Tibial artery (tissue), 4 donors: Measurements from ENCODE around the gene METTL18.

Experiments
- DNase-seq, 2 donors: peaks; one replicate each; pipeline ENCODE4 v3.0.0-alpha.2; 2019
- H3K27ac ChIP-seq, 2 donors: fragments of 200-600 bp; sonication (generic) in 1 of 2; 1 replicate in 1 of 2; 2 replicates in 1 of 2; pipeline ENCODE4 v1.5.1; 2018 to 2019; ENCODE audit warnings: mild to moderate bottlenecking in 1 of 2
- H3K27me3 ChIP-seq, 2 donors: fragments of 200-600 bp; sonication (generic) in 1 of 2; one replicate each; pipeline versions ENCODE4 v1.5.1 to v1.6.0; 2016 to 2019
- H3K36me3 ChIP-seq, 3 donors: fragments of 200-600 bp; sonication (generic) in 2 of 3; one replicate each; pipeline ENCODE4 v1.5.1; 2016 to 2019; ENCODE audit warnings: mild to moderate bottlenecking in 2 of 3
- H3K4me1 ChIP-seq, 4 donors: fragments of 200-600 bp; sonication (generic) in 2 of 4; 1 replicate in 3 of 4; 2 replicates in 1 of 4; pipeline ENCODE4 v1.5.1; 2016 to 2019
- H3K4me3 ChIP-seq, 2 donors: fragments of 200-600 bp; sonication (generic) in 1 of 2; 1 replicate in 1 of 2; 2 replicates in 1 of 2; pipeline ENCODE4 v1.5.1; 2018 to 2019; ENCODE audit warnings: mild to moderate bottlenecking in 2 of 2
- H3K9me3 ChIP-seq, 3 donors: fragments of 200-600 bp; sonication (generic) in 1 of 3; one replicate each; pipeline ENCODE4 v1.5.1; 2016 to 2019
- CTCF ChIP-seq, 2 experiments: fragments of 200-600 bp in 1 of 2; fragments of 450-650 bp in 1 of 2; IDR thresholded peaks; one replicate each; pipeline ENCODE4 v1.5.1; 2017 to 2019; ENCODE audit warnings: antibody characterized with exemption in 2 of 2, mild to moderate bottlenecking in 1 of 2, moderate library complexity in 1 of 2
- intact Hi-C: fragments of 100-400 bp; cut with DNase I; formaldehyde crosslinking; loops from one replicate; pipeline ENCODE4 v1.15.0; 2023; ENCODE audit warnings: low total_unique reads

METTL18 gene

DNA sequence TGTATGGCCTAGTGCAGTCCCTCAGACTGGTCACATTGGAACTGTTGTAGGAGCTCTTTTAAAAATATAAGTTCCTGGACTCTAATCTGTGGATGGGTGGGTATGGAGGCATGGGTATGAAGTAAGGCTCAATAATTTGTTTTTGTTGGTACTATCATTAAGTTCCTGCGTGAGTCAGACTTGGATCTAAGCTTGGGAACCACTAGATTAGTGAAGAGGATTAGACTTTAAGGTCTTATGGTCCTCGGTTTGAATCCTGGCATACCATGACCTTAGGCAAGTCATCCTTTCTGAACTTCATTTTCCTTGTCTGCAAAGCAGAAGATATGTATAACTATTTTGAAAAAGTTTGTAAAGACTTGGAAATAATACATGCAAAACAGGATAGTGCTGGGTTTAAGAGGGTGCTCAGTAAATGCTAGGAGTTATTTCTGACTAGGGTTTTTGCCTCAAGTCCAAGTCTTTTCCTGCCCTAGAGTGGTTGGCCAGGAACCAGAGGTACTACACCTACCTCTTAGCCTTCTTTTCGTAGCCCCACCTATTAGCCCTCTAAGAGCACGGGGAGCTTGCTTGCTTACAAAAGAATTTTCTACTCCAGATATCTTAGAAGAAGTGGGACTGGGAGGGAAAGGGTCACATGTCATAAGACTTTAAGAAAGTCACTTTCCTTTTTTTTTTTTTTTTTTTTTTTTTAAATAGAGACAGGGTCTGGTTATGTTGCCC is 38.6 kb upstream of the METTL18 start:
- Histone ChIP-seq H3K27me3 (no peaks in the 10 kb centered on the region), H3K27ac (no peak overlapping the region)
- intact Hi-C loops = no loop called here

GRCh38 chr1:169829671-169830070 is 35.0 kb upstream of the METTL18 start:
- intact Hi-C loops = loop anchor here (5.0 kb wide), 1 partner anchor 33 kb away; no protein-coding TSS in a partner anchor
- DNase-seq = no peak
- no peak overlapping the region for H3K4me3 ChIP-seq
- H3K4me1 ChIP-seq = no peaks in the 10 kb centered on the region
- no peak overlapping the region for H3K27ac ChIP-seq
- peaks cover 22 to 41% (median 36%) of the 10 kb centered on the region in 3 donors for H3K36me3 ChIP-seq
- H3K27me3 ChIP-seq = no peaks in the 10 kb centered on the region
- H3K9me3 ChIP-seq = no peaks in the 10 kb centered on the region
- no peak for TF ChIP-seq CTCF (IDR thresholded peaks at IDR 0.05)

More for the DNA sequence above, 38.6 kb upstream of the METTL18 start:
- H3K36me3 ChIP-seq = peaks cover 13 to 21% (median 20%) of the 10 kb centered on the region in 3 donors
- H3K4me3 ChIP-seq = no peak overlapping the region
- TF ChIP-seq CTCF (IDR thresholded peaks at IDR 0.05) = no peak
- no peaks in the 10 kb centered on the region for H3K9me3 ChIP-seq
- no peaks in the 10 kb centered on the region for H3K4me1 ChIP-seq
- DNase-seq = no peak

GRCh38 chr1:169824153-169824552 is 29.4 kb upstream of the METTL18 start:
- no peak overlapping the region for H3K27ac ChIP-seq
- no peak overlapping the region for H3K4me3 ChIP-seq
- DNase-seq = no peak
- no peaks in the 10 kb centered on the region for H3K27me3 ChIP-seq
- H3K4me1 ChIP-seq = no peaks in the 10 kb centered on the region
- no peaks in the 10 kb centered on the region for H3K9me3 ChIP-seq
- peaks cover 17 to 55% (median 31%) of the 10 kb centered on the region in 3 donors for H3K36me3 ChIP-seq
- no peak for TF ChIP-seq CTCF (IDR thresholded peaks at IDR 0.05)
- intact Hi-C loops = no loop called here

GRCh38 chr1:169821500-169821899 is 26.8 kb upstream of the METTL18 start:
- no peak overlapping the region for H3K27ac ChIP-seq
- intact Hi-C loops = no loop called here
- TF ChIP-seq CTCF (IDR thresholded peaks at IDR 0.05) = no peak
- no peaks in the 10 kb centered on the region for H3K27me3 ChIP-seq
- no peaks in the 10 kb centered on the region for H3K4me1 ChIP-seq
- H3K9me3 ChIP-seq = no peaks in the 10 kb centered on the region
- H3K36me3 ChIP-seq = peaks cover 7 to 43% (median 9%) of the 10 kb centered on the region in 3 donors
- H3K4me3 ChIP-seq = no peak overlapping the region
- no peak for DNase-seq

- DNase-seq = no peak
- Histone ChIP-seq H3K27ac (no peak overlapping the region), H3K36me3 (peaks cover 0 to 6% (median 0%) of the 10 kb centered on the region in 3 donors), H3K9me3 (no peaks in the 10 kb centered on the region), H3K4me3 (no peak overlapping the region), H3K4me1 (no peaks in the 10 kb centered on the region), H3K27me3 (no peaks in the 10 kb centered on the region)
- no peak for TF ChIP-seq CTCF (IDR thresholded peaks at IDR 0.05)
- intact Hi-C loops = no loop called here
Observed at GRCh38 chr1:169816617-169817016, 21.9 kb upstream of the METTL18 start.
